Gastroesophageal sphincter (tissue), 3 donors: ENCODE data around the gene SESTD1.
"Not testable (repeated sequence)": the region's sequence is repeated elsewhere in the genome, so short reads cannot be mapped to it uniquely, and the experiment has no call there.

Source experiments
- CTCF ChIP-seq, 4 experiments: fragments of 200-600 bp in 2 of 4; fragments of 450-650 bp in 2 of 4; sonication (generic) in 1 of 4; IDR thresholded peaks; one replicate each; pipeline ENCODE4 v1.5.1; 2017 to 2019; ENCODE audit warnings: antibody characterized with exemption in 4 of 4, mild to moderate bottlenecking in 2 of 4, moderate library complexity in 2 of 4
- EP300 ChIP-seq: sonication (generic); formaldehyde crosslinking; IDR thresholded peaks from one replicate; pipeline ENCODE4 v1.6.1; 2017; ENCODE audit warnings: antibody characterized with exemption, mild to moderate bottlenecking

DNA sequence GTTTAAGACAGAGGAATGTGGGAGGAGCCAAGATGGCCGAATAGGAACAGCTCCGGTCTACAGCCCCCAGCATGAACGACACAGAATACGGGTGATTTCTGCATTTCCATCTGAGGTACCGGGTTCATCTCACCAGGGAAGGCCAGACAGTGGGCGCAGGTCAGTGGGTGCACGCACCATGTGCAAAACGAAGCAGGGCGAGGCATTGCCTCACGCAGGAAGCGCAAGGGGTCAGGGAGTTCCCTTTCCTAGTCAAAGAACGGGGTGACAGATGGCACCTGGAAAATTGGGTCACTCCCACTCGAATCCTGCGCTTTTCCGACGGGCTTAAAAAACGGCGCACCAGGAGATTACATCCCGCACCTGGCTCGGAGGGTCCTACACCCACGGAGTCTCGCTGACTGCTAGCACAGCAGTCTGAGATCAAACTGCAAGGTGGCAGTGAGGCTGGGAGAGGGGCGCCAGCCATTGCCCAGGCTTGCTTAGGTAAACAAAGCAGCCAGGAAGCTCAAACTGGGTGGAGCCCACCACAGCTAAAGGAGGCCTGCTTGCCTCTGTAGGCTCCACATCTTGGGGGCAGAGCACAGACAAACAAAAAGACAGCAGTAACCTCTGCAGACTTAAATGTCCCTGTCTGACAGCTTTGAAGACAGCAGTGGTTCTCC lies 68.6 kb downstream of the SESTD1 start:
- TF ChIP-seq EP300; CTCF (IDR thresholded peaks at IDR 0.05): not testable (repeated sequence)
